RWPE2 (cell line): ENCODE results near the gene ARHGAP30.
A peak's percentile ranks its signal among the peaks of the same experiment; 100 is the strongest.

Experiments
- ATAC-seq: fragments of 200-7000 bp; cut with Tn5 transposase; 3 replicates; pipeline ENCODE4 v1.9.1; 2021; ENCODE audit warnings: low read depth
- DNase-seq: peaks from one replicate; pipeline ENCODE4 v3.0.0-alpha.2; 2020; ENCODE audit warnings: low spot score
- H3K27ac ChIP-seq: fragments of 450-650 bp; 2 replicates; pipeline ENCODE4 v1.5.1; 2017; ENCODE audit warnings: mild to moderate bottlenecking; ENCODE audit not compliant: poor library complexity, severe bottlenecking
- H3K27me3 ChIP-seq: fragments of 250-450 bp; sonication (Bioruptor Pico); 2 replicates; pipeline ENCODE4 v1.5.1; 2021; ENCODE audit warnings: mild to moderate bottlenecking, moderate library complexity; ENCODE audit not compliant: insufficient read depth, poor library complexity, severe bottlenecking
- H3K36me3 ChIP-seq: fragments of 250-450 bp; sonication (Bioruptor Pico); 2 replicates; pipeline ENCODE4 v1.5.1; 2020; ENCODE audit warnings: low read depth, mild to moderate bottlenecking, moderate library complexity
- H3K4me1 ChIP-seq: fragments of 250-450 bp; sonication (Bioruptor Pico); 2 replicates; pipeline ENCODE4 v1.5.1; 2021; ENCODE audit warnings: mild to moderate bottlenecking, moderate library complexity; ENCODE audit not compliant: insufficient read depth, poor library complexity, severe bottlenecking
- H3K4me3 ChIP-seq: fragments of 250-450 bp; sonication (Bioruptor Pico); 2 replicates; pipeline ENCODE4 v1.5.1; 2021; ENCODE audit warnings: mild to moderate bottlenecking, moderate library complexity; ENCODE audit not compliant: severe bottlenecking
- H3K9me3 ChIP-seq: fragments of 250-450 bp; sonication (Bioruptor Pico); 2 replicates; pipeline ENCODE4 v1.5.1; 2021; ENCODE audit warnings: mild to moderate bottlenecking, moderate library complexity; ENCODE audit not compliant: severe bottlenecking
- CTCF ChIP-seq: fragments of 450-650 bp; IDR thresholded peaks from one replicate; pipeline ENCODE4 v1.5.1; 2017; ENCODE audit warnings: mild to moderate bottlenecking, moderate library complexity; ENCODE audit not compliant: poor library complexity, severe bottlenecking

Gene ARHGAP30

GRCh38 chr1:161072751-161073449 lies 3.2 kb upstream of the ARHGAP30 start:
- Histone ChIP-seq H3K36me3 (no peaks in the 10 kb centered on the region), H3K4me3 (no peak overlapping the region), H3K9me3 (no peaks in the 10 kb centered on the region), H3K27ac (peak overlapping the region; percentile 54), H3K27me3 (no peaks in the 10 kb centered on the region), H3K4me1 (peaks cover 23% of the 10 kb centered on the region)
- ATAC-seq = no peak
- no peak for DNase-seq
- TF ChIP-seq CTCF = no peak

DNA sequence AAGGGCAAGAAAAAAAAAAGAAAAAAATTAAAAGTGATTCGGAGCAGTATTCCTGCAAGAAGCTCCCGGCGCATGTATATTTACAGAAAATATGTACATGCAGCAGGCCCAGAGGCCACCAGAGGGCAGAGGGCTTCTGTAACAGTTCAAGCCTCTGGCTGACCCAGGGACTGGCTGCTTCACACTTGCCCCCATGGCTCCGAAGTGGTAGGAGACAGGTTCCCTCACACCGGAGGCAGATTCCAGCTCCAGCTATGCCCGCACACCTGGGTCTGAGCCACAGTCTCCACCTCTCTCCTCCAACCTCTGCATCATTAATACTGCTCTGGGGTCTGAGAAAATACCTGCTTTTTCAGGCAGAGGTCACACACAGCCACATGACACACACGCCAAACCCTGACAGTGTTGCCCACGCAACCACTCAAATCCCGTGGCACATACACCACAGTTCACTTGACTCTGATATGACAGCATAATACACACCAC lies 2.2 kb upstream of the ARHGAP30 start:
- TF ChIP-seq CTCF = peak; percentile 80
- ATAC-seq (peak; percentile 20; the same call in 1 of the 3 replicates), DNase-seq (peak; percentile 78)
- H3K4me1 ChIP-seq = peaks cover 23% of the 10 kb centered on the region
- H3K27ac ChIP-seq = no peak overlapping the region
- no peak overlapping the region for H3K4me3 ChIP-seq
- no peaks in the 10 kb centered on the region for H3K27me3 ChIP-seq
- no peaks in the 10 kb centered on the region for H3K36me3 ChIP-seq
- H3K9me3 ChIP-seq = no peaks in the 10 kb centered on the region

- H3K9me3 ChIP-seq = no peaks in the 10 kb centered on the region
- no peak for ATAC-seq
- no peaks in the 10 kb centered on the region for H3K36me3 ChIP-seq
- peaks cover 18% of the 10 kb centered on the region for H3K4me1 ChIP-seq
- no peak for DNase-seq
- H3K4me3 ChIP-seq = no peak overlapping the region
- no peak for TF ChIP-seq CTCF
- peak overlapping the region; percentile 20 for H3K27ac ChIP-seq
- H3K27me3 ChIP-seq = no peaks in the 10 kb centered on the region
These were observed 1.1 kb upstream of the ARHGAP30 start for GRCh38 chr1:161070761-161071160.

- H3K4me3 ChIP-seq = no peak overlapping the region
- H3K4me1 ChIP-seq = peaks cover 7% of the 10 kb centered on the region
- ATAC-seq = no peak
- H3K27me3 ChIP-seq = no peaks in the 10 kb centered on the region
- H3K36me3 ChIP-seq = no peaks in the 10 kb centered on the region
- TF ChIP-seq CTCF = no peak
- no peaks in the 10 kb centered on the region for H3K9me3 ChIP-seq
- H3K27ac ChIP-seq = no peak overlapping the region
- DNase-seq = no peak
These were observed 450 bp downstream of the ARHGAP30 start for GRCh38 chr1:161069241-161069640.
